Activated naive CD4-positive, alpha-beta T cell treated with anti-CD3 and anti-CD28 coated beads, Interleukin-2, amount 10 ng/mL, durations not matched to agents 7 days and 5 days (primary cell): ENCODE results near the gene DLEC1.
"Not testable (repeated sequence)": the region's sequence is repeated elsewhere in the genome, so short reads cannot be mapped to it uniquely, and the experiment has no call there.

ENCODE experiments used
- CTCF ChIA-PET: fragments of 350-600 bp; sonication (Branson Sonifier 250); formaldehyde crosslinking; loops from one replicate; lab custom pipeline; 2021; ENCODE audit warnings: antibody characterized with exemption; lab: Charles Lee
- DNase-seq: peaks from one replicate; pipeline ENCODE4 v3.0.0-alpha.2; 2020
- H3K27ac Mint-ChIP-seq: one replicate; pipeline ENCODE4 v1.8.0; 2021; ENCODE audit warnings: mild to moderate bottlenecking, moderate library complexity, mixed read lengths
- H3K27me3 Mint-ChIP-seq: one replicate; pipeline ENCODE4 v1.8.0; 2021; ENCODE audit warnings: mild to moderate bottlenecking, mixed read lengths
- H3K36me3 Mint-ChIP-seq: one replicate; pipeline ENCODE4 v1.8.0; 2021; ENCODE audit warnings: mixed read lengths
- H3K4me1 Mint-ChIP-seq: one replicate; pipeline ENCODE4 v1.8.0; 2021; ENCODE audit warnings: mixed read lengths
- H3K4me3 Mint-ChIP-seq: one replicate; pipeline ENCODE4 v1.8.0; 2021; ENCODE audit warnings: mild to moderate bottlenecking, moderate library complexity, mixed read lengths
- H3K9me3 Mint-ChIP-seq: one replicate; pipeline ENCODE4 v1.8.0; 2021; ENCODE audit warnings: mixed read lengths

The DLEC1 gene

GRCh38 chr3:38131621-38132369 is 92.8 kb downstream of the DLEC1 start:
- H3K27ac Mint-ChIP-seq = no peak overlapping the region
- peaks cover 42% of the 10 kb centered on the region for H3K4me1 Mint-ChIP-seq
- H3K36me3 Mint-ChIP-seq = peaks cover 58% of the 10 kb centered on the region
- H3K9me3 Mint-ChIP-seq = no peaks in the 10 kb centered on the region
- peak; percentile 44 for DNase-seq
- CTCF ChIA-PET = interaction anchor here (1.0 to 3.5 kb wide), 5 partner anchors 8 to 351 kb away, joined by 3 to 17 read pairs (median 4); no protein-coding TSS in a partner anchor
- H3K27me3 Mint-ChIP-seq = no peaks in the 10 kb centered on the region
- H3K4me3 Mint-ChIP-seq = no peak overlapping the region

DNA sequence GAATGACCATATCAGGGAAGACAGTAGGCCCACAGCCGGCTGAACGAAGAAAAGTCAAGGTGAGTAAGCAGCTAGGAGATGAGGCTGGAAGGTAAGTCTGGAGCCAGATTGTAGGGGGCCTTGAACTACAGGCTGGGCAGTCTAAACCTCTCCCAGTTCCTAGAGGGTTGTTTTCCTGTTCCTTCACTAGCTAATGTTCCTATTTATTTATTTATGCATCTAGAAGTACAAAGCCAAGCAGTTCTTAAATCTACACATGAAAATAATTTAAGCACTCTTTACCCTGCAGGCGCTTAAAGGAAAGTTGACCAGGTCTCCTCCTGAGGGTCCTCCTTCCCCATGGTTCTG is 94.2 kb downstream of the DLEC1 start:
- Mint-ChIP-seq H3K9me3 (no peaks in the 10 kb centered on the region), H3K27ac (no peak overlapping the region), H3K4me1 (peaks cover 51% of the 10 kb centered on the region), H3K4me3 (no peak overlapping the region), H3K27me3 (no peaks in the 10 kb centered on the region), H3K36me3 (peaks cover 46% of the 10 kb centered on the region)
- DNase-seq = no peak
- CTCF ChIA-PET = interaction anchor here (0.5 to 1.4 kb wide), 3 partner anchors 16 to 193 kb away, joined by 3 read pairs; no protein-coding TSS in a partner anchor

DNA sequence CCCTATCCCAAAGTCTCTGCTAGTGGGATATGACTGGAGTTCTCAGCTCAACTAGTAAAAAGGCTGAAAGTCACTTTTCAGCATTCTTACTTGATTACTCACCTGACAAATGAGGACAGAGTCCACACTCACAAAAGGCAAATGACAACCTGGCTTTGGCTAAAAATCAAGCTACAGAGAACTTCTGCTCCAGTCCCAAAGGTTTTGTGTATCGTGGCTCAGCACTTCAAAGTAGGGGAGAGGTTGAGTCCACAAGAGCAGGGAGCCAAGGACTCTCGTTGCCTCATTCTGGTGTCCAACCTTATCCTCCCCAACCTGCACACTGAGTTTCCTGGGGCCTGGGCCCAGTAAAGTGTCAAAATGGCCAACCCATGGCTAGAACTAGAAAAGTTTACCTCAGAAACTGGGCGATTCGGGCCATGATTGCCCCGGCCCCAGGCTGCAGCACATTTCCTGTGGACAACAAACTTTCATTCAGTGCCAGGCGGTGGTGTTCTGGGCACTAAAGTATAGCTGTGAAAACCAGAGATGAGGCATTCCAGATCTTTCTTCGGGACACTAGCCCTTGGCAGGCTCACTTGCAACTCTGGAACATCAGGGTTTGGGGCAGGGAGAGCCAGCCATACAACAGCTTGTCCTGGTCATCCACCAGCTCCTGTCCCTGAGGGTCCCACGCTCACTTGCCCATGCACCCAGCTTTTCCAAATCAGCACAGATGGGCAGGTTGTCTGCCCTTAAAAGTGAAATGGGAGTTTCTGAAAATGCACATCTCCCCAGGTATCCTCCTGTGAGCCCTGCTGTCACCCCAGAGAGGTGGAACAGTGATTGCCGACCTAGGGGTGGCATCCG is 94.8 kb downstream of the DLEC1 start:
- Mint-ChIP-seq H3K4me1 (peaks cover 54% of the 10 kb centered on the region), H3K27ac (peak overlapping the region; percentile 22), H3K27me3 (no peaks in the 10 kb centered on the region), H3K4me3 (no peak overlapping the region), H3K9me3 (no peaks in the 10 kb centered on the region), H3K36me3 (peaks cover 45% of the 10 kb centered on the region)
- CTCF ChIA-PET = interaction anchor here (0.5 to 1.0 kb wide), 2 partner anchors 16 to 193 kb away, joined by 3 read pairs; no protein-coding TSS in a partner anchor
- DNase-seq = no peak

DNA sequence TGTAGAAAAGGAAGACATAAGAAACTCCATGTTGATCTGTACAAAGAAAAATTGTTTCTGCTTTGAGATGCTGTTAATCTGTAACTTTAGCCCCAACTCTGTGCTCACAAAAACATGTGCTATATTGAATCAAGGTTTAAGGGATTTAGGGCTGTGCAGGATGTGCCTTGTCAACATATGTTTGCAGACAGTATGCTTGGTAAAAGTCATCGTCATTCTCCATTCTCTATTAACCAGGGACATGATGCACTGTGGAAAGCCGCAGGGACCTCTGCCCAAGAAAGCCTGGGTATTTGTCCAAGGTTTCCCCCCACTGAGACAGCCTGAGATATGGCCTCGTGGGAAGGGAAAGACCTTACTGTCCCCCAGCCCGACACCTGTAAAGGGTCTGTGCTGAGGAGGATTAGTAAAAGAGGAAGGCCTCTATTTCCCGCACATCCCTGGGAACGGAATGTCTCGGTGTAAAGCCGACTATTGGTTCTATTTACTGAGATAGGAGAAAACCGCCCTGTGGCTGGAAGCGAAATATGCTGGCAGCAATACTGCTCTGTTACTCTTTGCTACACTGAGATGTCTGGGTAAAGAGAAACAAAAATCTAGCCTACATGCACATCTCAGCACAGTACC is 95.6 kb downstream of the DLEC1 start:
- H3K36me3 Mint-ChIP-seq = peaks cover 43% of the 10 kb centered on the region
- H3K27ac Mint-ChIP-seq, H3K9me3 Mint-ChIP-seq, H3K27me3 Mint-ChIP-seq, CTCF ChIA-PET, DNase-seq: not testable (repeated sequence)
- H3K4me1 Mint-ChIP-seq = peaks cover 59% of the 10 kb centered on the region
- H3K4me3 Mint-ChIP-seq = peak overlapping the region; percentile 90

- H3K9me3 Mint-ChIP-seq, H3K27me3 Mint-ChIP-seq: not testable (repeated sequence)
- CTCF ChIA-PET = interaction anchor here (1.0 to 1.8 kb wide), 2 partner anchors 27 to 210 kb away, joined by 3 to 6 read pairs; partner anchors contain the start of gene XYLB
- Mint-ChIP-seq H3K4me1 (peaks cover 71% of the 10 kb centered on the region), H3K36me3 (peaks cover 41% of the 10 kb centered on the region), H3K27ac (peak overlapping the region; percentile 92), H3K4me3 (peak overlapping the region; percentile 90)
- DNase-seq = peak; percentile 62
These were observed 96.7 kb downstream of the DLEC1 start for GRCh38 chr3:38135621-38136277.

DNA sequence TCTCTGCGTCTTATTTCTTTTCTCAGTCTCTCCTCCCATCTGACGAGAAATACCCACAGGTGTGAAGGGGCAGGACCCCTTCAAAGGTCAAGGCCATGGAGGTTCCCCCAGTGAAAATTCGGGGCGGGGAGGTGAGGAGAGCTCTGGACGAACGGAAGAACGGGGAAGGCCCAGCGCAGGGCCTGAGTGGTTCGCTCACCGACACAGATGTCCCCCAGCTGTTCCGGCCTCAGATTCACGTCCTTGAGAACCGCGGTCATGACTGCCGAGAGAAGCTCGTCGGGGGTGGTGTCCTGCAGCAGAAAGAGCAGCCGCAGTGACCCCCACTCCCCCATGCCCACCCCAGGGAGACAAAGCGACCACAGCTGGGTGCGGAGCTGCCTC is 97.4 kb downstream of the DLEC1 start:
- Mint-ChIP-seq H3K36me3 (peaks cover 46% of the 10 kb centered on the region), H3K27ac (peak overlapping the region; percentile 92), H3K9me3 (no peaks in the 10 kb centered on the region), H3K4me1 (peaks cover 77% of the 10 kb centered on the region), H3K27me3 (no peaks in the 10 kb centered on the region), H3K4me3 (peak overlapping the region; percentile 90)
- CTCF ChIA-PET = interaction anchor here (1.0 to 1.8 kb wide), 4 partner anchors 19 to 210 kb away, joined by 3 to 6 read pairs (median 4); partner anchors contain the start of gene XYLB
- peak; percentile 47 for DNase-seq

DNA sequence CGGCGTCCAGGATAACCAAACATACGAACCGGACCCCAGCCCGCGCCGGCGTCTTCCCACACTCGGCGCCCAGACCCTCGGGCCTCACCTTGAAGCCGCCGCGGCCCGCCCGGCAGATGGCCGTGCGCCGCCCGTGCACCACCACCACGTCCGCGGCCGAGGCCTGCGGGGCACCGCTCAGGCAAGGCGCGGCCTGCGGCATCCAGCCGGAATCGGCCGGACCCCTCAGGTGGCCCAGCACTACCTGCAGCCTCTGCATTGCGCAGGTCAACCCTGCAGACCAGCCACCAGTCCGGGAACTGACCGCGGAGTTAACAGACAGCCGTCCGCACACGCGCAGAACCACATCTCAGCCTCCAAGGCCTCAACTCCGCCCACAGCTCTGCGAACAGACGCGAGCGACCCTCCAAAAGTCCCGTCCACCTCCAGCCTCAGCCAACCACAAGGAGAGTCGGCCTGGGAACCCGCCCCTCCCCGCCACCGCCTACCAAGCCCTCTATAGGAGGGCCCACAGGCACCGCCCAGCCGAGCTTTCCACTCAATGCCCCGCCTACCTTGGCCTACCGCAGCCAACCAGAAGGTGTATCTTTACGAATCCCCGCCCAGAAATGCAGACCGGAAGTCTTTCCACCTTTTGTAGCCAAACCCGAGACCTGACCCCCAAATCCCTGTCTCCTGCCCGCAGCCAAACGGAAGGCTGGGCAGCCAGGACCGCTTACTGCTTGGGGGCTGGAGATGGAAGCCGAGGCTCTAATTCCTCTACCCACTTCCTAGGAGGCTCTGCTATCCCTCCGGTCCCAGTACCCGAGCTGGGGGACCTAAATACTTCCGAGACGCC is 98.0 kb downstream of the DLEC1 start, which contains the start of gene ACAA1:
Gene ACAA1, minus strand, starts transcription at position 351 of the 838 bp plus-strand sequence. Its CDS starts 92 bp downstream, at position 259.
- Mint-ChIP-seq H3K4me3 (peak within 1 kb of the TSS; percentile 90), H3K4me1 (peaks cover 77% of the 10 kb centered on the region), H3K36me3 (peaks cover 47% of the 10 kb centered on the region)

DNA sequence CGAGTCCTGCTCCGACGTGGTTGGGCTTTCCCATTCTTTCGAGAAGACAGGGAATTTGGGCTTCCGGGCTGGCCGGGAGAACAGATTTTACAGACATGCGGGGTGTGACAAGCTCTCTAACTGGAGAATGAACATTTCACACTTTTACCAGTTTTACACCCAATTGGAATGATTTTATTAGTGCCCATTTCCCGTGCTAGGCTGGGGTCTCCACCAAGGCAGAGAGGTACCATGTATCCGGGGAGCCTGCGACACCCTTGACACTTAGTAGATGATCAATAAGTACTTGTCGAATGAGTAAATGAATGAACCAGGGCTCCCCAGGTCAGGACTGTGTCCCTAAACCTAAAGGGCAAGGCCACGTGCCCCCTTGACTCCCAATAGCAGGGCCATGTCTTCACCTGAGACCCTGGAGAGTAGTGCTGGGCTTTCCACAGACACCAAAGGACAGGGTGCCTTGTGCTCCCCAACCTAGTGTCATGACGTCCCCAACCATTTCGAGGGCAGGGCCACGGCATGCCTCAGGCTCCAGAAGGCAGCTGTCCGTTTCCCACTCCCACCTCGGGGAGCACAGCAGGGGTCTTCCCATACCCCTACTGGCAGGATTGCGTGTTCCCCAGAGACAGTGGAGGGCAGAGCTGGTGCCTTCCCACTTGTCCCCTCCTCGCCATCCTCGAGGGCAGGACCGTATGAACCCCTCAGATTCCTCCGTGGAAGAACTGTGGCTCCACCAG is 98.8 kb downstream of the DLEC1 start:
- no peaks in the 10 kb centered on the region for H3K9me3 Mint-ChIP-seq
- DNase-seq = peak; percentile 46
- H3K27ac Mint-ChIP-seq = peak overlapping the region; percentile 95
- H3K4me1 Mint-ChIP-seq = peaks cover 76% of the 10 kb centered on the region
- peaks cover 47% of the 10 kb centered on the region for H3K36me3 Mint-ChIP-seq
- CTCF ChIA-PET = interaction anchor here (0.7 to 1.8 kb wide), 4 partner anchors 20 to 208 kb away, joined by 3 to 6 read pairs (median 4); partner anchors contain the start of gene XYLB
- peak overlapping the region; percentile 90 for H3K4me3 Mint-ChIP-seq
- no peaks in the 10 kb centered on the region for H3K27me3 Mint-ChIP-seq

More for the DNA sequence above, 98.0 kb downstream of the DLEC1 start, which contains the start of gene ACAA1:
- H3K27ac Mint-ChIP-seq = peak within 1 kb of the TSS; percentile 95
- H3K9me3 Mint-ChIP-seq = no peaks in the 10 kb centered on the region
- DNase-seq = peak; percentile 99
- CTCF ChIA-PET = interaction anchor here (0.7 to 1.8 kb wide), 5 partner anchors 19 to 209 kb away, joined by 3 to 6 read pairs (median 4); partner anchors contain the start of gene XYLB
- no peaks in the 10 kb centered on the region for H3K27me3 Mint-ChIP-seq

DNA sequence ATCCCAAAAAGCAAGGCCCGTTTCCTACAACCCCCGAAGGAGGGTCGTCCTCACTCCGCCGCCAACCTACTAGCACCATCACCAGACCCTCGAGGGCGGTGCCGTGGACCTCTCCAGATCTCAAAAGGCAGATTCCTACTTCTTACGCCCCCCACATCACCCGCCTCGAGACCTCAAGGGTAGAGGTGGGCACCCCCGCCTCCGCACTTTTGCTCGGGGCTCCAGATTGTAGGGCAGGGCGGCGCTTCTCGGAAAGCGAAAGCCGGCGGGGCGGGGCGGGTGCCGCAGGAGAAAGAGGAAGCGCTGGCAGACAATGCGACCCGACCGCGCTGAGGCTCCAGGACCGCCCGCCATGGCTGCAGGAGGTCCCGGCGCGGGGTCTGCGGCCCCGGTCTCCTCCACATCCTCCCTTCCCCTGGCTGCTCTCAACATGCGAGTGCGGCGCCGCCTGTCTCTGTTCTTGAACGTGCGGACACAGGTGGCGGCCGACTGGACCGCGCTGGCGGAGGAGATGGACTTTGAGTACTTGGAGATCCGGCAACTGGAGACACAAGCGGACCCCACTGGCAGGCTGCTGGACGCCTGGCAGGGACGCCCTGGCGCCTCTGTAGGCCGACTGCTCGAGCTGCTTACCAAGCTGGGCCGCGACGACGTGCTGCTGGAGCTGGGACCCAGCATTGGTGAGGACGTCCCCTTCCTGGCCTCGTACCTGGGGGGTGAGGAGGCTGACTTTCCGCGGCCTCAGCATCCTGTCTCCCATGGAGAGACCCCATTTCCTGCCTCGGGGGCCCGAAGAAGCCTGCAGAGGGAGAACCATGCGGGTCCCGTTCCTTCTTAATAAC is 99.6 kb downstream of the DLEC1 start, which contains the start of gene MYD88:
Gene MYD88, plus strand, starts transcription at position 313 of the 842 bp plus-strand sequence. Its CDS starts 40 bp downstream, at position 353.
- peak; percentile 92 for DNase-seq
- peak within 1 kb of the TSS; percentile 95 for H3K27ac Mint-ChIP-seq
- H3K4me3 Mint-ChIP-seq = peak within 1 kb of the TSS; percentile 90
- H3K27me3 Mint-ChIP-seq = peaks cover 1% of the 10 kb centered on the region
- peaks cover 71% of the 10 kb centered on the region for H3K4me1 Mint-ChIP-seq
- H3K36me3 Mint-ChIP-seq = peaks cover 47% of the 10 kb centered on the region
- CTCF ChIA-PET = interaction anchor here (1.0 to 1.2 kb wide), 2 partner anchors 25 to 206 kb away, joined by 4 read pairs; no protein-coding TSS in a partner anchor
- no peaks in the 10 kb centered on the region for H3K9me3 Mint-ChIP-seq

- CTCF ChIA-PET = interaction anchor here (1.0 to 1.3 kb wide), 3 partner anchors 8 to 205 kb away, joined by 3 to 4 read pairs (median 4); no protein-coding TSS in a partner anchor
- Mint-ChIP-seq H3K9me3 (no peaks in the 10 kb centered on the region), H3K27me3 (peaks cover 5% of the 10 kb centered on the region), H3K36me3 (peaks cover 41% of the 10 kb centered on the region), H3K4me3 (peak overlapping the region; percentile 90), H3K27ac (peak overlapping the region; percentile 95), H3K4me1 (peaks cover 65% of the 10 kb centered on the region)
- no peak for DNase-seq
These were observed 100.2 kb downstream of the DLEC1 start for GRCh38 chr3:38139191-38139590.

GRCh38 chr3:38139652-38140051 is 100.6 kb downstream of the DLEC1 start:
- DNase-seq = no peak
- Mint-ChIP-seq H3K4me1 (peaks cover 60% of the 10 kb centered on the region), H3K9me3 (no peaks in the 10 kb centered on the region), H3K36me3 (peaks cover 37% of the 10 kb centered on the region), H3K4me3 (peak overlapping the region; percentile 90), H3K27me3 (peaks cover 5% of the 10 kb centered on the region), H3K27ac (peak overlapping the region; percentile 95)
- CTCF ChIA-PET = interaction anchor here (1.0 to 1.3 kb wide), 4 partner anchors 8 to 205 kb away, joined by 3 to 4 read pairs (median 4); partner anchors contain the start of gene OXSR1
